ENCODE measurements around the gene RASAL3. TPM values are rescaled to one million over a fixed set of nuclear protein-coding genes. Genes with fewer than 3 reads are reported as not detected.

RASAL3 gene
- polyA plus RNA-seq, 3 donors from 2014 or later = 71.5 to 114 (median 89.1) TPM

DNA sequence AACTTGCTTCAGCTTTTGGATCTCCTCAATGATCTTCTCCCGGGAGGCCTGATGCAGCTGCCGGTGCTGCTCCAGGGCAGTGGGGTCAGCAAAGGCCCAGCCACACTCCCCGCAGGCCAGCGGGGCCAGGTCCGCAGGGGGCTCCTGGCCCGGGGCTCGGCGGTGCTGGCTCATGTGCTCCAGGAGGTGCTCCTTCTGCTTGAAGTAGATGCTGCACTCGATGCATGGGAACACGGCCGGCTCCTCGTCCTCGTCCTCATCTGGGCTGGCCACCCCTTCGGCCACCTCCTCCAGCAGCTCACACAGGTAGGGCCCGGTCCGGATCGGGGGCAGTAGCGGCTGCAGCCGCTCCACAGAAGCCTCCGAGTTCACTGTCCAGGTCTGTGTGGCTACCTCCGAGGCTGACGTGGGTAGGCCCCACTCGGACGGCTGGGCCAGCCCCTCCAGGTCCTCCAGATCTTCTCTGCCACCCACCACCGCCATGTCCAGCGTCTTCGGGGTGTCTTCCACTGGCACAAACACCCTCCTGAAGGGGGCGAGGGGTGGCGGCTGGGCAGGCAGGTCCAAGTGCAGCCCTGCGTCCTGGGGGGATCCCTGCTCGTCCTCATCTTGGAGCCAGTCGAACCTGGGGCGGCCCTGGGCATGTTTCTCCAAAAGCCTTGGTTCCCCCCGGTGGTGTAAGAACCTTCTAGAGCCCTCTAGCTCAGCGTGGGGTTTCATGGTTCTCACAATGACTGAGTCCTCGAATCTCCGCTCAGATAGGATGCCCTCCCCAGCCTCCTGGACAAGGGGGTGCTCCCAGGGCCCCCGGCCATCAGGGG is 24.3 kb downstream of the RASAL3 start:
- Mint-ChIP-seq H3K9me3 (no peaks in the 10 kb centered on the region), H3K4me3 (no peak overlapping the region), H3K36me3 (no peaks in the 10 kb centered on the region), H3K27ac (no peak overlapping the region), H3K4me1 (no peaks in the 10 kb centered on the region), H3K27me3 (ENCODE audit: low read depth in 3 of 3) (peaks cover 0 to 2% (median 0%) of the 10 kb centered on the region in 3 donors)
- DNase-seq = no peak

DNA sequence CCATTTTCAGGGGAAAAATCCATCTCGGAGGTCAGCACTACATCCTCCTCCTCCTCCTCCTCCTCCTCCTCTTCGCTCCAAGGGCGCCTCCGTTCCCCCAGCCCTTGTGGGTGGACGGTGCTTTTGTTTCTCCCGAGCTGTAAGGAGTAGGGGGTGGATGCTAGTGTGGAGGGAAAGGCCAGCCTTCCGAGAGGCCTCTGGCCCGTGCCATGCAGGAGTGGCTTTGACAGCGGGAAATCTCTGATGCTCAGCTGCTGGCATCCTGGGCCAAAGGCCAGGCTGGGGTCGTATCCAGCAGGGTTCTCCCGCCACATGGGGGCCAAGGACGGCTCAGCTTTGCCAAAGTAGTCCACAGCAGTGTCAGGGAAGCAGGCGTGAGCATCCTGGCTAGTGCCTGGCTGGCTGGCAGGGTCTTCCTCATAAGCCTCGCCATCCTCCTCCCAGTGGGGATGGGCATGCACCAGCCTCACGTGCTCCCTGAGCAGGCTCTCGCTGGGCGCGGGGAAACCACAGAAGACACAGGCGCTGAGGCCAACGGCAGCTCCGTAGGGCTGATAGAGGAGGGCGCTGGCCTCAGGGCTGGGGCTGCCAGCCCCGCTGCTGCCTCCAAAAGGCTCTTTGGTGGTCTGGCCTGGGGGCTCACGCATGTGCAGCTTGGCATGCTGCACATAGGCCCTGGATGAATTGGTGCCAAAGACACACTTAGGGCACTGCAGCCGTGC is 25.1 kb downstream of the RASAL3 start:
- no peak overlapping the region for H3K4me3 Mint-ChIP-seq
- no peak overlapping the region for H3K27ac Mint-ChIP-seq
- peaks cover 0 to 2% (median 0%) of the 10 kb centered on the region in 3 donors for H3K27me3 Mint-ChIP-seq (ENCODE audit: low read depth in 3 of 3)
- H3K9me3 Mint-ChIP-seq = no peaks in the 10 kb centered on the region
- no peaks in the 10 kb centered on the region for H3K4me1 Mint-ChIP-seq
- no peaks in the 10 kb centered on the region for H3K36me3 Mint-ChIP-seq
- no peak for DNase-seq

DNA sequence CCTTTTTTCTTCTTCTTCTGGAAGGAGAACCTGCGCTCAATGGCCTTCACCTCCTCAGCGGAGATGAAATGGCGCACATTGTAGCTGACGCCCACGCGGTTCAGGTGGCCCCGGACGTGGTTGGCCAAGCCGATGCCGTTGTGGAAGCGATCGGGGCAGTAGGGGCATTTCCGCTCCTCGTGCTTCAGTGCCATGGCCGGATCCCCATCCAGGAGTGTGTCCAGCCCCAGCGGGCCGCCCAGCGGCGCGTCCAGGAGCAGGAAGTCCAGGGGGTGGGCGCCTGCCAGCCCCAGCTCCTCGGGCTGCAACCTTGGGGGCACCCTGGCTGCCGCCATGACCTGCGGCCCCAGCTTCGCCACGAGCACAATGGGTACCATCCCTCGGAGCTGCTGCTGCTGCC is 25.8 kb downstream of the RASAL3 start:
- Mint-ChIP-seq H3K36me3 (no peaks in the 10 kb centered on the region), H3K27ac (no peak overlapping the region), H3K4me1 (peaks cover under 1 to 2% of the 10 kb centered on the region in 2 donors), H3K9me3 (no peaks in the 10 kb centered on the region), H3K4me3 (no peak overlapping the region), H3K27me3 (ENCODE audit: low read depth in 3 of 3) (peaks cover 0 to 2% (median 0%) of the 10 kb centered on the region in 3 donors)
- no peak for DNase-seq

DNA sequence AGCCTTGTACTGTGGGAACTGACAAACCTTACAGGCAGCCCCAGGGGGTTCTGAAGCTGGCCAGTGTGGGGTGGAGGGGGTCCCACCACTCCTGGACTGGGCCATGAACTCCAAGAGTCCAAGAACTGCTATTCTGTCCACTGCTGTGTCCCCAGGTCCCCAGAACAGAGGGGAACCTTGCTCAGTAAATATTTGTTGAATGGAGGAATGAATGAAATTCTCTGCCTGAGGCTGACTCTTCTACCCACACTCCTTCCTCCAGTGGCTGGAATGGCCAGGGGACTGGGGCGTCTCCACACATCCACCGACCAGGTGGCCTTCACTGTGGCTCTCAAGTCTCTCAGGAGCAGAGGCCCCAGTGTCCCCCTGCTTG is 26.2 kb downstream of the RASAL3 start:
- no peak for DNase-seq
- H3K27ac Mint-ChIP-seq = no peak overlapping the region
- no peak overlapping the region for H3K4me3 Mint-ChIP-seq
- H3K4me1 Mint-ChIP-seq = peaks cover 6% of the 10 kb centered on the region in 2 donors
- H3K27me3 Mint-ChIP-seq (ENCODE audit: low read depth in 3 of 3) = peaks cover 0 to 4% (median under 1%) of the 10 kb centered on the region in 3 donors
- H3K9me3 Mint-ChIP-seq = no peaks in the 10 kb centered on the region
- H3K36me3 Mint-ChIP-seq = no peaks in the 10 kb centered on the region

DNA sequence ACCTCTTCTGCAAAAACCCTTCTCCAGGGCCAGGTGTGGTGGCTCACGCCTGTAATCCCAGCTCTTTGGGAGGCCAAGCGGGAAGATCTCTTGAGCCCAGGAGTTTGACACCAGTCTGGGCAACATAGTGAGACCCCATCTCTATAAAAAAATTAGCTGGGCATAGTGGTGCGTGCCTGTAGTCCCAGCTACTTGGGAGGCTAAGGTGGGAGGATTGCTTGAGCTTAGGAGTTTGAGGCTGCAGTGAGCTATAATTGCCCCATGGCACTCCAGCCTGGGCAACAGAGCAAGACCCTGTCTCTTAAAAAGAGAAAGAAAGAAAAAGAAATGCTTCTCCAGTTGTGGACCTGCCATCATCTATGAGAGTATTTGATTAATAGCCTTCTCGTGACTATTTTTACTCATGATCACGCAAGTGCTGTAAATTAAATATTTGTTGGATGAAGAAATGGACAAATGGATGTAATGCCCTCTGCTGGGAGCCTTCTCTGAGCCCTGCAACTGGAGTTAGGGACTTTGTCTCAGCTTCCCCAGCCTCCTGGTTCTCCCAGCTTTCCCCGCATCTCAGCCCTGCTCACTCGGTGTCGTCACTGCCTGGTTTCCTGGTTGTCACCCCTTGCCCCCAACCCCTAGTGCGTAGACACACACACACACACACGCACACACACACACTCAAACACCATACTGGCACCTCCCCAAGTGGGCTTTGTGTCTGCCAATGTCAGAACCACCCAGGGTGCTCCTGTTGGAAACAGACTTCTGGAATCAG is 26.8 kb downstream of the RASAL3 start:
- Mint-ChIP-seq H3K36me3 (no peaks in the 10 kb centered on the region), H3K27me3 (ENCODE audit: low read depth in 3 of 3) (peaks cover 0 to 6% (median 3%) of the 10 kb centered on the region in 3 donors), H3K9me3 (no peaks in the 10 kb centered on the region), H3K27ac (peak overlapping the region in 1 of 6 donors; percentile 6), H3K4me1 (peaks cover 9% of the 10 kb centered on the region in 2 donors), H3K4me3 (no peak overlapping the region)
- DNase-seq = no peak

DNA sequence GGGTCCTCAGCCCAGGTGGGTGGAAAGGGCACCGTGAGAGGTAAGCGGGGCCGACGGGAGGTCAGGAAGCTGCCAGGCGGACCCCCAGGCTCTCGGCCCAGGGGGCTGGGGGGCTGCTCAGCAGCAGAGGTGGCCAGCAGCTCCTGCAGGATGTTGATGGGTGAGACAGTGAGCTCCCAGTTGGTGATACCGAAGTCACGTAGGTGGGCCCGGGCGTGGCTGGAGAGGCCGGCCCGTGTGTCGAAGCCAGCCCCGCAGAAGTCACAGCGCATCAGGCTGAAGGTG is 27.6 kb downstream of the RASAL3 start:
- Mint-ChIP-seq H3K27me3 (ENCODE audit: low read depth in 3 of 3) (peaks cover 0 to 6% (median 5%) of the 10 kb centered on the region in 3 donors), H3K4me3 (no peak overlapping the region), H3K4me1 (peaks cover 12 to 13% of the 10 kb centered on the region in 2 donors), H3K9me3 (no peaks in the 10 kb centered on the region), H3K27ac (no peak overlapping the region), H3K36me3 (no peaks in the 10 kb centered on the region)
- DNase-seq = no peak

DNA sequence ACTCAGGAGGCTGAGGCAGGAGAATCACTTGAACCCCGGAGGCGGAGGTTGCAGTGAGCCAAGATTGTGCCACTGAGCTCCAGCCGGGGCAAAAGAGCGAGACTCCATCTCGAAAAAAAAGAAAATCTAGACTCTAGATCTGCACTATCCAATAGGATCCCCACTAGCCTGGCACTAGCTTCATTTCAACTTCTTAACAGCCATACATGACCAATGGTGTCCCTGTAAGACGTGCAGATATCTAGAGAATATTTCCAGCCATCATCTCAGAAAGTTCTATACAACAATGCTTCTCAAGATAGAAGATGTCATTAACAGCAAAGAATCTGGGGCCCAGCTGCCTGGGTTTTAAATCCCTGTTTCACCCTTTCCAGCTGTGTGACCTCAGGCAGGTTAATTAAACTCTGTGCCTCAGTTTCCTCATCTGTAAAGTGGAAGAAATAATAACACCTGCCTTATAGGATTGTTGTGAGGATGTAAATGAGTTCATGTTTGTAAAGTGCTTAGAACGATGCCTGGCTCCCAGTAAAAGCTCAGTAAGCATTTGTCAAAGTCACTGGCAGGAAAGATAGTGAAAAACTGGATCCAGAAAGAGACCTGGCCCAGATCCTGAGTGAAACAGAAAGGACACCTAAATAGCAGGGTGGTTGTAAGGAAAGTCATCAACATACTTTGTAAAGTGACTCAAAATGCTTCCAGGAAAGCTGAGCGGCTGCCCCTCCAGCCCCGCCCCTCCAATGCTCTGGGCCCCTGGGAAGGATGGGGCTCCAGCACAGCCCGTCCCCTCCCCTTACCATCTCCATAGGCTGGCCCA is 28.1 kb downstream of the RASAL3 start:
- no peak for DNase-seq
- peaks cover 0 to 8% (median 6%) of the 10 kb centered on the region in 3 donors for H3K27me3 Mint-ChIP-seq (ENCODE audit: low read depth in 3 of 3)
- no peak overlapping the region for H3K27ac Mint-ChIP-seq
- H3K4me3 Mint-ChIP-seq = no peak overlapping the region
- H3K4me1 Mint-ChIP-seq = peaks cover 18% of the 10 kb centered on the region in 2 donors
- no peaks in the 10 kb centered on the region for H3K9me3 Mint-ChIP-seq
- H3K36me3 Mint-ChIP-seq = no peaks in the 10 kb centered on the region

DNA sequence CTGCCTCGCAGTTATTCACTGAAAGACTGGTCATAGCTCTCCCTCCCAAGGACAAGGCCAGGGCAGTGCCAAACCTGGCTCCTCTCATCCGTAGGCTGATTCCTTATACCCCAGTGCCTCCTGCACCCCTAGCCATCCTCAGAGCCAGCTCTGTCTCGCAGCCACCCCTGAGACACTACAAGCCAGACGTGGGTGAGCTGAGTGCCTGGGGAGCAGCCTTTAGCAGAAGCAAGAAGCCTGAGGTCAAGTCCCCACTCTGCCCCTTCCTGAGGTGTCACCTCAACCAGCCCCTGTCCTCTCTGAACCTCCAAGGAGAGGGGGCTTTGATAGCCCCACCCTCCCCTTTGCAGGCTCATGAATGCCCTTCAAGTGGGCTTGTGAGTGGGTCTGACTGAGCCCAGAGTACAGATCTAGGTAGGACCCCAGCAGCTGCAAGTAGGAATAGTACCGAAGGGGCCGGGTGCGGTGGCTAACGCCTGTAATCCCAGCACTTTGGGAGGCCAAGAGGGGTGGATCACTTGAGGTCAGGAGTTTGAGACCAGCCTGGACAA is 30.8 kb downstream of the RASAL3 start:
- peaks cover 30 to 32% of the 10 kb centered on the region in 2 donors for H3K4me1 Mint-ChIP-seq
- peaks cover 0 to 8% (median 6%) of the 10 kb centered on the region in 3 donors for H3K27me3 Mint-ChIP-seq (ENCODE audit: low read depth in 3 of 3)
- no peaks in the 10 kb centered on the region for H3K36me3 Mint-ChIP-seq
- H3K27ac Mint-ChIP-seq = peak overlapping the region; percentile 81 to 95 (median 92)
- peaks cover 0 to 2% (median 0%) of the 10 kb centered on the region in 6 donors for H3K9me3 Mint-ChIP-seq
- H3K4me3 Mint-ChIP-seq = peak overlapping the region; percentile 92 to 99 (median 95)
- no peak for DNase-seq

DNA sequence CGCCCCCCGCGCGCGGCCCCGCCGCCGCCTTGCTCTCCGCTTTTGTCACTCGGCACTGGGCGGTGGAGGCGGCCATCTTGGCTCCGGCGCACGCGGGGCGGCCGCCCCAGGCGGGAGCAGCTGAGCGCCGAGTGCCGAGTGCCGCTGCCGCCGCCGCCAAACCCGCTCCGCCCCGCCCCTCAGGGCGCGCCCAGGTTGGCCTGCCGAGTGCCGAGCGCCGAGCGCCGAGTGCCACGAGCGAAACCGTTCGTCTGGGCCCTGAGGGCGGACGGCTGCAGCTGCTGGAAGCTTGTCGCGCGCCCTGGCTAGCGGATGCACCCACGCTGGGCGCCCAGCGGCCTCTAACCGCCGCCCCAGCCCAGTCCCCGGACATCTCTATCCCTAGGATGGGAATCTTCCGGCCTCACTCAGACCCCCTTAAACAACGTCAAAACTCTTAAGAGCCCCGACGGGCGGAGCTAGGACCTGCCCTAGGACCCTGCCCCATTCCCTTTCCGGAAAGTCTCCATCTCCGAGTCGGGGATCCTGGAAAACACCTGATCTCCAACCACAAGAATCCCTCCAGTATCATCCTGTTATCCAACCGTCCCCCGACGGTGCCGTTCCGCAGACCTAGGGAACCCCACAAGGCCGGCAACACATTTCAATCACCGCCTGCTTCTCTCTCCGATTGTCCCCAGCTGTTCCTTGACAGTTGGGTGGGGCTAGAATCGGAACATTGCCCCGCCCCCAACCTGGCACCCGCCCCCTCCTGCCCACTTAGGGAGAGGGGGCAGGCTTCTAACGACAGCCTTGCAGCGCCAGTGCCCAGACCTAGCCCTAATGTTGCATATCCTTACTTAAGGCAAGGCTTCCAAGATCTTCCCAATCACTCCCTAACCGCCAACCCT is 31.5 kb downstream of the RASAL3 start:
- DNase-seq = peak; percentile 89 to 90 (median 89)

DNA sequence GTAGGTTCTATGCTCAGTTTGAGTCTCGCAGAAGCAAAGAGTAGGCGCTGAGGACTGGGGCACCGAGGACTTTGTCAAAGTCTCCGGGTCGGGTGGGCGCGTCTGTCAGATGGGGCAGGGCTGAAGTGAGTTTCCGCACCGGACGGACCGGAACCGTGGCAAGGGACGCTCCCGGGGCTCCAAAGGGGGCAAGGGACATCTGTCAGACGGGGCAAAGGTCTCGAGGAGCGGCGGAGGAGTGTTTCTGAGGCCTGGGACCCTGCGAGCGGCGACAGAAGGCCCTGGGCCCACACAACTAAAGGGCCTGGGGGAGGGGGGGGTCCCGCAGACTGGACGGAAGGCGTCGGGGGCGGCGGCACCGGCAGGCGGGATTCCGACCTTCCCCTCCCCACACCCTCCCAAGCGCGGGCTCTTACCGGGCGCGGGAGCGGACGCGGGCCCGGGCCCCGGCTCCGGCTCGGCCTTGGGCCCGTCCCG is 32.3 kb downstream of the RASAL3 start:
- Mint-ChIP-seq H3K27ac (peak overlapping the region; percentile 76 to 91 (median 88)), H3K9me3 (peaks cover 0 to 2% (median 0%) of the 10 kb centered on the region in 6 donors), H3K4me3 (peak overlapping the region; percentile 88 to 93 (median 92)), H3K27me3 (ENCODE audit: low read depth in 3 of 3) (peaks cover 0 to 6% (median 6%) of the 10 kb centered on the region in 3 donors), H3K36me3 (no peaks in the 10 kb centered on the region), H3K4me1 (peaks cover 30 to 32% of the 10 kb centered on the region in 2 donors)
- DNase-seq = no peak

More for the DNA sequence above, 31.5 kb downstream of the RASAL3 start:
- peak overlapping the region; percentile 81 to 95 (median 92) for H3K27ac Mint-ChIP-seq
- peaks cover 0 to 8% (median 6%) of the 10 kb centered on the region in 3 donors for H3K27me3 Mint-ChIP-seq (ENCODE audit: low read depth in 3 of 3)
- H3K36me3 Mint-ChIP-seq = no peaks in the 10 kb centered on the region
- H3K9me3 Mint-ChIP-seq = peaks cover 0 to 2% (median 0%) of the 10 kb centered on the region in 6 donors
- peaks cover 30 to 32% of the 10 kb centered on the region in 2 donors for H3K4me1 Mint-ChIP-seq
- H3K4me3 Mint-ChIP-seq = peak overlapping the region; percentile 92 to 99 (median 95)

DNA sequence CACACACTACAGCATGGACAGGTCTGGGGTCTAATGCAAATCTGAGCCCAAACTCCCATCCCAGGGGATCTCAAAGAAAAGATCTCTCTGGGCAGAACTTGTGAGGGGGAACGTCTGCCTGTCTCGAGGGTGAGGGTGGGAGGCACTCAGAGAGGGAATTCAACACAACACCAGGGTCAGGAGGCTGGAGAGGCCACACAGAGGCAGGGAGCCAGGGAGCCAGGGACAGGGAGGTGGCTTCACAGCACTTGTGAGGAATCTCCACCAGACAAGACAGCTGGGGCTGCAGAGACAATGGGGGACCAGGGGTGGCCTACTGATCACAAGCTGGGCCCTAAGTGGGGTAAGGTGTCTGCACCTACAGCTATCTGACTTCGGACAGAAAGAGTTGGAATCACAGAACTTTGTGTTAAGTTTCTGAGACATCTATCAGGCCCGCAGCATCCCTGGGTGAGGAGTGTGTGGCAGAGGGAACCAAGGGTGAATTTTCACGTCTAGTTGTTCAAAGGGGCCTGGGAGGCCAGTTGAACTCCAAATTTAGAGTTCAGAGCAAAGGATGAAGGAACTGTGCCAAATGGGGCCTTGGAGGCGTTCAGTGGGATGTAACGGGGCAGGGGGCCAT is 32.8 kb downstream of the RASAL3 start:
- Mint-ChIP-seq H3K4me3 (peak overlapping the region; percentile 88 to 93 (median 92)), H3K27me3 (ENCODE audit: low read depth in 3 of 3) (peaks cover 0 to 6% (median 6%) of the 10 kb centered on the region in 3 donors), H3K4me1 (peaks cover 32% of the 10 kb centered on the region in 2 donors), H3K36me3 (peaks cover 0 to 1% (median under 1%) of the 10 kb centered on the region in 3 donors), H3K9me3 (peaks cover 0 to 2% (median 0%) of the 10 kb centered on the region in 6 donors), H3K27ac (peak overlapping the region; percentile 76 to 91 (median 88))
- DNase-seq = no peak

All from immature natural killer cell (primary cell).